NCI-H226 (cell line): ENCODE measurements around the gene LAMTOR2.
"Not testable (repeated sequence)": the region's sequence is repeated elsewhere in the genome, so short reads cannot be mapped to it uniquely, and the experiment has no call there.

Experiments
- DNase-seq: peaks from one replicate; pipeline ENCODE4 v3.0.0-alpha.2; 2015

The LAMTOR2 gene

GRCh38 chr1:156052862-156053767 lies 1.5 kb upstream of the LAMTOR2 start:
- DNase-seq, result peak; percentile 62

GRCh38 chr1:156053768-156054499 lies 648 bp upstream of the LAMTOR2 start, which contains the start of gene UBQLN4:
TSS of gene UBQLN4 (minus strand) at chr1:156053798. CDS start at chr1:156053701, 97 bp downstream.
- DNase-seq, result peak; percentile 76

- DNase-seq, result no peak
Measured at GRCh38 chr1:156055281-156056048, 883 bp downstream of the LAMTOR2 start.

- no peak for DNase-seq
Measured at GRCh38 chr1:156056326-156056849, 1.8 kb downstream of the LAMTOR2 start.

- DNase-seq, result no peak
Measured at GRCh38 chr1:156060937-156061636, 6.5 kb downstream of the LAMTOR2 start, which contains the start of gene RAB25. TSS of gene RAB25 (plus strand) at chr1:156061160. CDS start at chr1:156061401, 241 bp downstream.

GRCh38 chr1:156062189-156062588 lies 7.6 kb downstream of the LAMTOR2 start:
- DNase-seq, result no peak

GRCh38 chr1:156063997-156064285 lies 9.4 kb downstream of the LAMTOR2 start:
- no peak for DNase-seq

- DNase-seq, result no peak
Measured at GRCh38 chr1:156064615-156065014, 10.0 kb downstream of the LAMTOR2 start.

GRCh38 chr1:156065212-156065611 lies 10.6 kb downstream of the LAMTOR2 start:
- DNase-seq, result no peak

- DNase-seq, result no peak
Measured at GRCh38 chr1:156065871-156066270, 11.3 kb downstream of the LAMTOR2 start.

GRCh38 chr1:156067262-156067661 lies 12.7 kb downstream of the LAMTOR2 start:
- DNase-seq, result no peak

GRCh38 chr1:156069490-156070455 lies 15.2 kb downstream of the LAMTOR2 start:
- no peak for DNase-seq

- no peak for DNase-seq
Measured at GRCh38 chr1:156070548-156070947, 16.0 kb downstream of the LAMTOR2 start.

- not testable (repeated sequence) for DNase-seq
Measured at GRCh38 chr1:156071332-156071816, 16.8 kb downstream of the LAMTOR2 start.

- DNase-seq, result no peak
Measured at GRCh38 chr1:156072251-156072650, 17.7 kb downstream of the LAMTOR2 start.

GRCh38 chr1:156073110-156073687 lies 18.6 kb downstream of the LAMTOR2 start:
- DNase-seq, result no peak

GRCh38 chr1:156073740-156074139 lies 19.2 kb downstream of the LAMTOR2 start:
- DNase-seq, result no peak

GRCh38 chr1:156074661-156075060 lies 20.1 kb downstream of the LAMTOR2 start:
- no peak for DNase-seq

GRCh38 chr1:156075162-156075561 lies 20.6 kb downstream of the LAMTOR2 start:
- no peak for DNase-seq

- no peak for DNase-seq
Measured at GRCh38 chr1:156075775-156076204, 21.2 kb downstream of the LAMTOR2 start.
